Measurements from ENCODE around the gene BAHCC1. TPM values are rescaled to one million over a fixed set of nuclear protein-coding genes. Genes with fewer than 3 reads are reported as not detected.

Gene BAHCC1
- total and polyA plus RNA-seq, 9 of the 15 experiments (the other 6 are each of a cell fraction or from before 2014, with no cell fraction given): 0.14 to 26.9 (median 5.0) TPM

- TF ChIP-seq HDAC2 (IDR thresholded peaks at IDR 0.05) (peak; percentile 93), AFF4 (CRISPR knock-in tag; IDR thresholded peaks at IDR 0.05) (peak; percentile 63; the same call in 1 of the 2 replicates), DPF2 (IDR thresholded peaks at IDR 0.05) (peak; percentile 75), RB1 (IDR thresholded peaks at IDR 0.05; ENCODE audit: low read depth) (peak; percentile 89), ZNF561 (CRISPR knock-in tag; conservative IDR thresholded peaks at IDR 0.05) (no peak), CBX3 (IDR thresholded peaks at IDR 0.05; ENCODE audit: borderline replicate concordance in 1 of 2, low read length in 2 of 2) (peak in 1 of 2 experiments; percentile 12; a peak in 1 of 3 replicates), PURB (CRISPR knock-in tag; IDR thresholded peaks at IDR 0.05; ENCODE audit: low read depth) (no peak), FOXA1 (IDR thresholded peaks at IDR 0.05; ENCODE audit: borderline replicate concordance) (peak; percentile 93), POLR2H (tag; IDR thresholded peaks at IDR 0.05; ENCODE audit: low read depth) (no peak), WHSC1 (IDR thresholded peaks at IDR 0.05; ENCODE audit: low read length) (no peak), FOXP4 (CRISPR knock-in tag; IDR thresholded peaks at IDR 0.05; ENCODE audit: borderline replicate concordance) (peak; percentile 99), FOXK1 (CRISPR knock-in tag; IDR thresholded peaks at IDR 0.05; ENCODE audit: borderline replicate concordance) (peak; percentile 100), ZNF668 (CRISPR knock-in tag; IDR thresholded peaks at IDR 0.05) (no peak), HMGN3 (IDR thresholded peaks at IDR 0.05; ENCODE audit: borderline replicate concordance, extremely low read depth, insufficient read length, low read depth, low read length) (peak; percentile 97), ASH1L (IDR thresholded peaks at IDR 0.05; ENCODE audit: borderline replicate concordance, low read depth, partially characterized antibody) (peak; percentile 10), HMGXB4 (CRISPR knock-in tag; IDR thresholded peaks at IDR 0.05) (peak; percentile 77), TARDBP (IDR thresholded peaks at IDR 0.05) (peak; percentile 93)
Observed at GRCh38 chr17:81393684-81394376, 1.4 kb upstream of the BAHCC1 start (continued).
